Measurements from ENCODE around the gene HPSE.
"Not testable (repeated sequence)": the region's sequence is repeated elsewhere in the genome, so short reads cannot be mapped to it uniquely, and the experiment has no call there.

The HPSE gene

GRCh38 chr4:83329521-83330110 lies 5.0 kb downstream of the HPSE start:
- DNase-seq, result no peak

GRCh38 chr4:83328521-83329187 lies 6.0 kb downstream of the HPSE start:
- no peak for DNase-seq

GRCh38 chr4:83326546-83326945 lies 8.1 kb downstream of the HPSE start:
- DNase-seq, result no peak

- not testable (repeated sequence) for DNase-seq
Observed at GRCh38 chr4:83325306-83325705, 9.3 kb downstream of the HPSE start.

GRCh38 chr4:83323136-83323535 lies 11.5 kb downstream of the HPSE start:
- no peak for DNase-seq

GRCh38 chr4:83320548-83320947 lies 14.1 kb downstream of the HPSE start:
- peak; percentile 5 for DNase-seq

- no peak for DNase-seq
Observed at GRCh38 chr4:83318666-83319065, 16.0 kb downstream of the HPSE start.

- DNase-seq, result no peak
Observed at GRCh38 chr4:83317671-83318070, 17.0 kb downstream of the HPSE start.

GRCh38 chr4:83316459-83317165 lies 18.0 kb downstream of the HPSE start:
- no peak for DNase-seq

GRCh38 chr4:83315341-83315870 lies 19.2 kb downstream of the HPSE start:
- no peak for DNase-seq

- no peak for DNase-seq
Observed at GRCh38 chr4:83308672-83309071, 26.0 kb downstream of the HPSE start.

- no peak for DNase-seq
Observed at GRCh38 chr4:83307920-83308319, 26.7 kb downstream of the HPSE start.

- DNase-seq, result no peak
Observed at GRCh38 chr4:83305187-83305586, 29.5 kb downstream of the HPSE start.

GRCh38 chr4:83297548-83298260 lies 36.9 kb downstream of the HPSE start:
- DNase-seq, result no peak

- no peak for DNase-seq
Observed at GRCh38 chr4:83293305-83294046, 41.2 kb downstream of the HPSE start.

GRCh38 chr4:83290059-83290774 lies 44.4 kb downstream of the HPSE start:
- not testable (repeated sequence) for DNase-seq

GRCh38 chr4:83288381-83288780 lies 46.3 kb downstream of the HPSE start:
- DNase-seq, result not testable (repeated sequence)

- peak; percentile 29 for DNase-seq
Observed at GRCh38 chr4:83285055-83285407, 49.6 kb downstream of the HPSE start.

- DNase-seq, result peak; percentile 95
Observed at GRCh38 chr4:83284193-83285054, 50.2 kb downstream of the HPSE start, which contains the start of gene COQ2. TSS of gene COQ2 (minus strand) at chr4:83284798. CDS start at chr4:83284764, 34 bp downstream.

GRCh38 chr4:83283181-83283580 lies 51.5 kb downstream of the HPSE start:
- no peak for DNase-seq

GRCh38 chr4:83282049-83282535 lies 52.6 kb downstream of the HPSE start:
- DNase-seq, result peak; percentile 19

All from T1000 (cell line).